HG03442 (cell line): ENCODE results near the gene NEDD1.

Experiments
- ATAC-seq: cut with Tn5 transposase; IDR thresholded peaks from one replicate; pipeline ENCODE4 v1.9.1; 2021; ENCODE audit warnings: mild to moderate bottlenecking, moderate library complexity; ENCODE audit not compliant: unreplicated experiment

Gene NEDD1

DNA sequence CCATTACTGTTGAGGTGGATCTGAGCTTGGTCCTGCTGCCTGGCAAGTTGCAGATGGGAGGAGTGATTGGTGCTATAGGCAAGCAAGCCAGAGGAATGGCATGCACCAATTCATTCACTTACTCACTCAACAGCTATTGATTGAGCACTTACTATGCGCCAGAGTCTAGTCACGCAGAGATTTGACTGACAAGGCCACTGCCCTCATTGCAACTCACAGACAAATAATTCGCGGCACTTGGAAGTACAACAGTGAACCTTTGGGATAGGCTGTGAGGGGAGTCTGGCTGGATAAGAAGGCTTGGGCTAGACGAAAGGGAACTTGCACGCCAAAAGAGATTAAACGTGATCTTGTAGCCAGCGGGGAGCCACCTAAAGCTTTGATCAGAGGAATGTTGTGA lies 96.2 kb downstream of the NEDD1 start:
- ATAC-seq: no peak
